HepG2 (cell line): ENCODE data around the gene PPFIA3. TPM values are rescaled to one million over a fixed set of nuclear protein-coding genes. Genes with fewer than 3 reads are reported as not detected.

Experiments used
- ATF6 ChIP-seq: sonication (generic); formaldehyde crosslinking; conservative IDR thresholded peaks from 2 replicates; pipeline ENCODE4 v1.4.0; 2020; ENCODE audit warnings: missing genetic modification reagents
- BCL6 ChIP-seq: IDR thresholded peaks from 2 replicates; pipeline ENCODE4 v1.6.1; 2016; ENCODE audit warnings: missing genetic modification reagents, missing compliant biosample characterization
- BRF2 ChIP-seq: sonication (generic); formaldehyde crosslinking; IDR thresholded peaks from 2 replicates; pipeline ENCODE4 v1.8.1; 2022; ENCODE audit warnings: mild to moderate bottlenecking, missing genetic modification reagents
- FOSL2 ChIP-seq: sonication (generic); formaldehyde crosslinking; IDR thresholded peaks from 2 replicates; pipeline ENCODE4 v1.4.0; 2020; ENCODE audit warnings: missing genetic modification reagents
- FOXO1 ChIP-seq: sonication (generic); formaldehyde crosslinking; IDR thresholded peaks from 2 replicates; pipeline ENCODE4 v1.4.0; 2020; ENCODE audit warnings: missing genetic modification reagents
- KAT2B ChIP-seq: fragments of 150-350 bp; IDR thresholded peaks from 2 replicates; pipeline ENCODE4 v1.6.1; 2014; ENCODE audit warnings: low read depth, low read length, borderline replicate concordance
- KDM3A ChIP-seq: IDR thresholded peaks from 2 replicates; pipeline ENCODE4 v1.6.1; 2018; ENCODE audit warnings: low read depth, missing compliant biosample characterization
- MAF1 ChIP-seq: sonication (generic); formaldehyde crosslinking; IDR thresholded peaks from 2 replicates; pipeline ENCODE4 v1.5.0; 2020; ENCODE audit warnings: missing genetic modification reagents, borderline replicate concordance
- MLXIP ChIP-seq: sonication (generic); formaldehyde crosslinking; IDR thresholded peaks from 2 replicates; pipeline ENCODE4 v1.9.0; 2021; ENCODE audit warnings: missing genetic modification reagents, borderline replicate concordance
- MTA1 ChIP-seq: sonication (generic); formaldehyde crosslinking; IDR thresholded peaks from 2 replicates; pipeline ENCODE4 v1.4.0; 2020; ENCODE audit warnings: missing genetic modification reagents, mild to moderate bottlenecking, borderline replicate concordance
- NFYB ChIP-seq: sonication (generic); formaldehyde crosslinking; IDR thresholded peaks from 2 replicates; pipeline ENCODE4 v1.4.0; 2020; ENCODE audit warnings: missing genetic modification reagents
- PLRG1 ChIP-seq: fragments of 450-650 bp; conservative IDR thresholded peaks from 2 replicates; pipeline ENCODE4 v1.6.1; 2016
- SKIL ChIP-seq: sonication (generic); formaldehyde crosslinking; IDR thresholded peaks from 2 replicates; pipeline ENCODE4 v1.8.0; 2022; ENCODE audit warnings: missing genetic modification reagents, mild to moderate bottlenecking, moderate library complexity, borderline replicate concordance
- XBP1 ChIP-seq: sonication (generic); formaldehyde crosslinking; IDR thresholded peaks from 2 replicates; pipeline ENCODE4 v1.5.0; 2020; ENCODE audit warnings: missing genetic modification reagents
- ZNF121 ChIP-seq: sonication (generic); formaldehyde crosslinking; IDR thresholded peaks from 2 replicates; pipeline ENCODE4 v1.5.0; 2020; ENCODE audit warnings: mild to moderate bottlenecking, missing genetic modification reagents
- ZNF430 ChIP-seq: sonication (generic); formaldehyde crosslinking; IDR thresholded peaks from 2 replicates; pipeline ENCODE4 v1.9.0; 2021; ENCODE audit warnings: mild to moderate bottlenecking, missing genetic modification reagents
- ZNF629 ChIP-seq: sonication (generic); formaldehyde crosslinking; conservative IDR thresholded peaks from 2 replicates; pipeline ENCODE4 v1.5.0; 2020; ENCODE audit warnings: missing genetic modification reagents
- ZNF678 ChIP-seq: sonication (generic); formaldehyde crosslinking; IDR thresholded peaks from 2 replicates; pipeline ENCODE4 v1.4.0; 2020; ENCODE audit warnings: mild to moderate bottlenecking, missing genetic modification reagents
- ZNF839 ChIP-seq: sonication (generic); formaldehyde crosslinking; IDR thresholded peaks from 2 replicates; pipeline ENCODE4 v1.4.0; 2020; ENCODE audit warnings: missing genetic modification reagents, mild to moderate bottlenecking, borderline replicate concordance
- ZNF879 ChIP-seq: sonication (generic); formaldehyde crosslinking; IDR thresholded peaks from 2 replicates; pipeline ENCODE4 v1.8.1; 2023; ENCODE audit warnings: missing genetic modification reagents
- ZSCAN12 ChIP-seq: sonication (generic); formaldehyde crosslinking; IDR thresholded peaks from 2 replicates; pipeline ENCODE4 v1.9.0; 2021; ENCODE audit warnings: mild to moderate bottlenecking, missing genetic modification reagents
- polyA plus RNA-seq, 8 experiments: library from polyadenylated mRNA; depleted of rRNA in 3 of 8; stranded (reverse) in 7 of 8; unstranded in 1 of 8; fragments of >200 nt; fragmentation: Illumina TruSeq in 4 of 8; extraction: Trizol in 4 of 8; gene quantifications; 2 replicates each; pipeline versions ENCODE4 v1.2.1 to v1.2.3, GENCODE V29; 2011 to 2016; ENCODE audit warnings: low read depth in 4 of 8, missing spikeins in 1 of 8, mixed read lengths in 1 of 8; ENCODE audit not compliant: insufficient read depth in 1 of 8
- total RNA-seq, 5 experiments: library from RNA; depleted of rRNA; stranded (reverse); fragments of >200 nt; fragmentation: Illumina TruSeq; extraction: Trizol; gene quantifications; 2 replicates each; pipeline ENCODE4 v1.2.3, GENCODE V29; 2016; ENCODE audit warnings: low read depth in 1 of 5

PPFIA3 gene
- total and polyA plus RNA-seq, 2 of the 13 experiments (the other 11 are each of a cell fraction or from before 2014, with no cell fraction given), result 6.7 to 8.6 TPM

GRCh38 chr19:49127674-49128544, 8.6 kb downstream of the PPFIA3 start (continued):
- TF ChIP-seq ATF6 (CRISPR knock-in tag), result peak; percentile 94
- TF ChIP-seq ZSCAN12, result peak; percentile 98; the same call in 1 of the 2 replicates
- TF ChIP-seq MAF1 (CRISPR knock-in tag), result peak; percentile 86; the same call in 1 of the 2 replicates
- TF ChIP-seq MTA1 (CRISPR knock-in tag), result peak; percentile 91; the same call in 1 of the 2 replicates
- peak; percentile 78 for TF ChIP-seq BCL6 (CRISPR knock-in tag)
- peak; percentile 73 for TF ChIP-seq SKIL (CRISPR knock-in tag)
- TF ChIP-seq MLXIP (CRISPR knock-in tag), result peak; percentile 92; the same call in 1 of the 2 replicates
- TF ChIP-seq FOSL2 (CRISPR knock-in tag), result peak; percentile 64
- peak; percentile 98; the same call in 1 of the 2 replicates for TF ChIP-seq ZNF678 (CRISPR knock-in tag)
- peak; percentile 89; the same call in 1 of the 2 replicates for TF ChIP-seq ZNF839 (CRISPR knock-in tag)
- TF ChIP-seq KAT2B, result no peak
- TF ChIP-seq BRF2 (CRISPR knock-in tag), result peak; percentile 98
- peak; percentile 99 for TF ChIP-seq ZNF879 (CRISPR knock-in tag)
- TF ChIP-seq ZNF629, result peak; percentile 79
- TF ChIP-seq XBP1, result peak; percentile 87; the same call in 1 of the 2 replicates
- TF ChIP-seq KDM3A, result peak; percentile 62; the same call in 1 of the 2 replicates
- TF ChIP-seq ZNF430 (CRISPR knock-in tag), result peak; percentile 100
- TF ChIP-seq ZNF121 (CRISPR knock-in tag), result peak; percentile 66; the same call in 1 of the 2 replicates
- no peak for TF ChIP-seq PLRG1
- peak; percentile 89 for TF ChIP-seq FOXO1
- TF ChIP-seq NFYB (CRISPR knock-in tag), result no peak
